COLO668 (cell line): ENCODE measurements around the gene TENT5A.

Source experiments
- DNase-seq: peaks from one replicate; lab custom pipeline; 2025; ENCODE audit not compliant: unreplicated experiment; lab: John Stamatoyannopoulos, UW

TENT5A gene

DNA sequence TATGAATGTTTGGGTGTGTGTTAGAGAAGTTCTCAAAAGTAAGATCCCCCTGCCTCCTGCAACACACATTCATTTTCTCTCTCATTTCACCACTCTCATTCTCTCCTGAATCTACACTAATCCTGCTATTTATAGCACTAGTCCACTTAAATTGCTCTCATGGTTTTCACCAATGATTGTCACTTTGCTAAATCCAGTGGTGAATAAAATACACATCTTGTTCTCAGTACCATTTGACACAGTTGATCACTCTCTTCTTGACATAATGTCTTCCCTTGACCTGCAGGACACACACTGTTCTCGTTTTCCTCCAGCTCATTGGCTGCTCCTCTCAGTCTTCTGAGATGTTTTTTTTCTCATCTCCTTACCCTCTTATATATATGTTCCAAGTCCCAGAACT lies 32.1 kb downstream of the TENT5A start:
- DNase-seq, result no peak

DNA sequence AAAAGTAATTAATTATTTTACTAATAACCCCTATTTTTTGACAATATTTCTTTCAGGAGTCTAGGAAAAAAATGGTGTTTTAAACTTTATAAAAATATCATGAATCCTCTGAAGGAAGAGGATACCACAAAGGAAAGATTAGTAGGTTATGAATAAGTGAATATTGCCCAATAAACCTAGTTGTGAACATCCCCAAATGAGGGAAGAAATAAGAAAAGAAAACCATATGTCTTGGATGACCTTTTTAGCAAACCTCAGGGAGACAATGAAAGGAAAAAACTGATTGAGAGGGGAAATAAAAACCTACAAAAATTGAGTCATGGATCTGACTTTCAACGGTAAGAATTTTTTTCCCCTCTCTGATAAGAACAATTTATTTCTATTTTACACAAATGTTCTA lies 34.4 kb downstream of the TENT5A start:
- no peak for DNase-seq

DNA sequence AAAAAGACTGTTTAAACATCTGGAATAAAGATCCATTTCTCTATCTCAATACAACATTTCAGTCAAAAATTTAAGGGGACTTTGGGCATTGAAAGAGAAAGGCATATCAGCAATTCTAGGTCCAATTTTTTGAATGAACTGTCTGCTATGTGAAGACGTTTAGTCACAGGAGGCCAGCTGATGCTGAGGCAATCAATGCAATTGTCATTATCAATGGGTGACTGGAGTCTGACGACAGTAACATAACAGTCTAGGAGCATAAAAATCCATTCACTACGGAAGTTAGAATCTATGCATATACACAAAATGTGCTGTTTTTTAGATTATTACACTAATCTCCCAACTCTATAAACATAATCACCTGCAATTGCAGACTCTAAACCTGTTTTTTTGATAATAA lies 37.8 kb downstream of the TENT5A start:
- no peak for DNase-seq

DNA sequence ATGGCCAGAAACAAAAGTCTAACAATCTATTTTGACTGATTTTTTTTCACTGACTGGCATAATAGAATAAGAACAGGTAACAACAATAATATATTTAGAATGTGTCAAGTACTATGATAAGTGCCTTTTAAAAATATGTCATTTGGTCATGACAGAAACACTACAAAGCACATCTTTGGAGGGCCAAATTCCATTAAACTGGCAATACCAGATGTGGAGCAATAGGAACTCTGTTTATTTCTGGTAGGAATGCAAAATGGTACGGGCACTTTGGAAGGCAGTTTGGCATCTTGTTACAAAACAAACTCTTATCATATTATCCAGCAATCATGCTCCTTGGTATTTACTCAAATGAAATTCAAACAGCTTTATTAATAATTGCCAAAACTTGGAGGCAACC lies 39.3 kb downstream of the TENT5A start:
- no peak for DNase-seq

DNA sequence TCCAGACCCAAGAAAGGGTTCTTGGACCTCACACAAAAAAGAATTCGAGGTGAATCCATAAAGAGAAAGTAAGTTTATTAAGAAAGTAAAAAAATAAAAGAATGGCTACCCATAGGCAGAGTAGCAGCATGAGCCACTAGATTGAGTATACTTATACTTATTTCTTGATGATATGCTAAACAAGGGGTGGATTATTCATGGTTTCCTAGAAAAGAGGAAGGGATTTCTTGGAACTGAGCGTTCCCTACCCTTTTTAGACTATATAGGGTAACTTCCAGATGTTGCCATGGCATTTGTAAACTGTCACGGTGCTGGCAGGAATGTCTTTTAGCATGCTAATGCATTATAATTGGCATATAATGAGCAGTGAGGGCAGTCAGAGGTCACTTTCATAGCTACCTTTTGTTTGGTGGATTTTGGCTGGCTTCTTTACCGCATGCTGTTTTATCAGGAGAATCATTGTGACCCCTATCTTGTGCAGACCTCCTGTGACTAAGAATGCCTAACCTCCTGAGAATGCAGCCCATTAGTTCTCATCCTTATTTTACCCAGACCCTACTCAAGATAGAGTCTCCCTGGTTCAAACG lies 44.3 kb downstream of the TENT5A start:
- no peak for DNase-seq

DNA sequence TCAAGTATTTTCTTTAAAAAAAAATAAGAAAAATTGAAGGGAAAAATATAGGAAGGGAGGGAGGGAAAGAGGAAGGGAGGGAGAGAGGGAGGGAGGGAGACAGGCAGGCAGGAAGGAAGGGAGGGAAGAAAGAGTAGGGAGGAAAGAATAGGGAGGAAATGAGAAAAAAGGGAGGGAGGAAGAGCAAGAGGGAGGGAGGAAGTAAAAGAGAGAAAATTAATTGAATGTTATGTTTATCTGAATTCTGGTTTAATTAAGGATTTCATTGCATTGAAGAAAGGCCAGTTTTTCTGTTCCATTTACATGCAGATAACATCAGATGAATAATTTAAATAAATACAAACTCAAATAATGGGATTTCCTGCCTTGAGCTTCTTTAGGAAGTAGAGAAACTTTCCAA lies 47.8 kb downstream of the TENT5A start:
- DNase-seq, result no peak

DNA sequence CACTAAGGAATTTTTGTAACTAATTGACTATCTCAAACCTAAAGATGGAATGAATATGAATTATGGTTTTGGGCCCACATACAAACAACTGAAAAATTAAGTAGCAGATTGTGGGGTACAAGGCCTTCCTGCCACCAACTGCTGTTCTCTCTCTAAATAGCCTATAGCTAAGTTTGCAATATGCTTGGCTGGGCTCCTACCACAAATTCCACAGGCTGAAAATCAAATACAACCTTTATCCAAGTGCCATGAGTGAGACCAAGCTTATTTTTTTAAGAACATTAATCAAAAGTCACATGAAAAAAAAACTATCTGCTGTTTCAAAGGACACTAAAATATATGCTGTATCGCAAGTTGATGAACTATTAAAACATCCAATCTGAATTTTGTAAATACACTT lies 52.1 kb downstream of the TENT5A start:
- no peak for DNase-seq

DNA sequence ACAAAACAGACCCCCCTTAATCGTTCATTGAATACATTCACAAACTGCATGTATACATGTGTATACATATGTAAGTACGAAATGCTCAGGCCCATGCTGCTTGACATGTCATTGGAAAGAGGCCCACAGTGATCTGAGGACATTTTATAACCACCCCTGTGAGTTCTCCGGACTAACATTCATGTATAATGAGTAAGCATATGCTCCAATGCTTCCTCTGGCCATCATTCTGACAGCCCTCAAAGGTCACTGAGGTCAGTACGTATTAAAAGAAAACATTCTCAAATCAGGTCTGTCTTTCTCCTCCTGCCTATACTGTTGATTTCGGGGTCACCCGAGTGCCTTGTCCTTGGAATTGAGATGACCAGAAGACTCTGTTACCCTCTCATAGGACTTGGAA lies 54.9 kb downstream of the TENT5A start:
- no peak for DNase-seq

DNA sequence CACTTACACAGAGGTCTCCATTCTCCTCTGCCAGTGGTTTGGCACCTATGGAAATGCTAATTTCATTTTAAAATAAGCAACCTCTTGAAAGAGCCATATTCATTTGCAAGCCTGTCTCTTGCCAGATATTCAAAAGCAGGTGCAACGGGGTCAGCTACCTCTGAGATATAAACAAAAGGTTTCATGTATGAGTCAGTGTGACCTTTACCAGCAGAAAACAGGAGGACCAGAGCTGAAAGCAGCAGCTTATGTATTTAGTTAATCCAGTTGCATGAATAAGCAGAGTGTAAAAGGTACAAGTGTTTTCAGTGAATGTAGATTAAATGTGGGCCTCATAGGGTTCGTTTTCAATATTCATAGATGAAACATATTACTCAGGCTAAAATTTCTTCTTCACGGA lies 56.0 kb downstream of the TENT5A start:
- peak; percentile 55 for DNase-seq
